HG02678 (cell line): ENCODE results near the gene ZNF300.
"Not testable (repeated sequence)": the region's sequence is repeated elsewhere in the genome, so short reads cannot be mapped to it uniquely, and the experiment has no call there.

ENCODE experiments used
- ATAC-seq: cut with Tn5 transposase; IDR thresholded peaks from one replicate; pipeline ENCODE4 v1.9.1; 2021; ENCODE audit warnings: mild to moderate bottlenecking, moderate library complexity; ENCODE audit not compliant: unreplicated experiment

Gene ZNF300

GRCh38 chr5:150846308-150846653, 58.5 kb downstream of the ZNF300 start, which contains the start of gene IRGM:
Gene IRGM (plus strand): TSS chr5:150846521. CDS start chr5:150848124, 1,603 bp downstream.
- not testable (repeated sequence) for ATAC-seq

GRCh38 chr5:150845185-150845859, 59.5 kb downstream of the ZNF300 start:
- ATAC-seq: not testable (repeated sequence)
